Coronary artery (tissue), 2 donors: ENCODE data around the gene TTF2.

ENCODE experiments used
- DNase-seq: peaks from one replicate; pipeline ENCODE4 v3.0.0-alpha.2; 2017; ENCODE audit warnings: low spot score
- H3K27ac ChIP-seq, 2 donors: fragments of 200-600 bp; sonication (generic); one replicate each; pipeline ENCODE4 v1.5.1; 2016 to 2019
- H3K4me3 ChIP-seq: fragments of 200-600 bp; sonication (generic); 2 replicates; pipeline ENCODE4 v1.5.1; 2016; ENCODE audit warnings: mild to moderate bottlenecking, moderate library complexity
- CTCF ChIP-seq: fragments of 200-600 bp; sonication (generic); IDR thresholded peaks from one replicate; pipeline ENCODE4 v1.5.1; 2019; ENCODE audit warnings: antibody characterized with exemption

Gene TTF2

GRCh38 chr1:117138561-117138960 is 78.4 kb downstream of the TTF2 start:
- no peak overlapping the region for H3K27ac ChIP-seq
- no peak for TF ChIP-seq CTCF
- no peak for DNase-seq
- H3K4me3 ChIP-seq, result no peak overlapping the region

DNA sequence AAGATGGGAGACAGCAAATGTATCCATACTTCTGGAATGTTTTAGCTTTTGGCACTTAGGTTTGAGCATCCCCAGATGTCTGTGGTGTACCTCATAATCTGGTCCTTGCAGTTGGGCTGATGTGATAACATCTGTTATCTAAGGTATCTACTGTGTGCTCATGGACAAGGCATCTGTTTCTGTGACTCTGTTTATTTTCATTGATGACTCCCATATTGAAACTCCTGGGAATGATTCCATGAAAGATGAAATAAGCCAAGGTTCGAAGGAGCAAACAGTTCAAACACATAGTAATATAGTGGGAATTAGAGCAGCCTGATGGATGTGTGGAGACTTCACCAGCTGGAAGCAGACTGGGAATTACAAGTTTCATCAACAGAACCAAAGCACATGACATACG is 82.1 kb downstream of the TTF2 start:
- Histone ChIP-seq H3K4me3 (no peak overlapping the region), H3K27ac (no peak overlapping the region)
- TF ChIP-seq CTCF, result no peak
- no peak for DNase-seq

DNA sequence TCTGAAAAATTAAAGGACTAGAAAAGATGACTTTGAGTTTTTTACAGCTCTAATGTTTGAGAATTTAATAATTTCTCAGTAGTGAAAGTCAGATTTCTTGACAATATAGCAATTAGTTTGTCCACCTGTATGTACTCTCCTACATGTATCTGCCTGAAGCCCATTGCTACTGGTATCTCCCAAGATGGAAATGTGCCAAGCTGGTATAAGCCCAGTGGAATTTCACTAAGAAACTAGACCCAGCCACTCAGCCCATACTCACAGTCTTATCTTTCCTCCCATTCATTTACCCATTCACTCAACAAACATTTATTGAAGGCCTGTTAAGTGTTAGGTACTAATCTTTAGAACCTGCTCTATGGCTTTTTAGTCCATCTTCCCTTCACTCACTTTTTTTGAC is 83.0 kb downstream of the TTF2 start:
- no peak for TF ChIP-seq CTCF
- DNase-seq, result no peak
- H3K27ac ChIP-seq, result no peak overlapping the region
- no peak overlapping the region for H3K4me3 ChIP-seq

- DNase-seq, result no peak
- H3K27ac ChIP-seq, result no peak overlapping the region
- H3K4me3 ChIP-seq, result no peak overlapping the region
Observed at GRCh38 chr1:117143871-117144270, 83.7 kb downstream of the TTF2 start.

DNA sequence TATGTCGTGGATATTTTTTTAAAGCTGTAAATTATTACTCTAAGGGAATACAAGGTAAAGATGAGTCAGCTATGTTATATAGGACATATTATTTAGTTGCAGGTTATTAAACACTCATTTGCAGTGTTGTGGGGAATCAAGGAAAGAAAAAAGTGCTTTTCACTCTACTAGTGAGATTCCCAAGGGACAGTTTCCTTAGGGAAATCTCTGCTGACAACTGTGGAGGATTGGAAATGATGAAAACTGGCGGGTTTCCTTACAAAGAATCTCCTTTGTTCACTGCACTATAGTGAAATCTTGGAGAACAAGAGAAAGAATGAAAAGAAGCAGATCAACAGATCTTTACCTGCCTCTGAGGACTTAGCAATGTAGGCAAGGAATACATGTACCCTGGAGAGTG is 85.9 kb downstream of the TTF2 start:
- DNase-seq, result no peak
- H3K27ac ChIP-seq, result no peak overlapping the region
- TF ChIP-seq CTCF, result no peak

More at GRCh38 chr1:117143871-117144270, 83.7 kb downstream of the TTF2 start:
- TF ChIP-seq CTCF, result no peak

DNA sequence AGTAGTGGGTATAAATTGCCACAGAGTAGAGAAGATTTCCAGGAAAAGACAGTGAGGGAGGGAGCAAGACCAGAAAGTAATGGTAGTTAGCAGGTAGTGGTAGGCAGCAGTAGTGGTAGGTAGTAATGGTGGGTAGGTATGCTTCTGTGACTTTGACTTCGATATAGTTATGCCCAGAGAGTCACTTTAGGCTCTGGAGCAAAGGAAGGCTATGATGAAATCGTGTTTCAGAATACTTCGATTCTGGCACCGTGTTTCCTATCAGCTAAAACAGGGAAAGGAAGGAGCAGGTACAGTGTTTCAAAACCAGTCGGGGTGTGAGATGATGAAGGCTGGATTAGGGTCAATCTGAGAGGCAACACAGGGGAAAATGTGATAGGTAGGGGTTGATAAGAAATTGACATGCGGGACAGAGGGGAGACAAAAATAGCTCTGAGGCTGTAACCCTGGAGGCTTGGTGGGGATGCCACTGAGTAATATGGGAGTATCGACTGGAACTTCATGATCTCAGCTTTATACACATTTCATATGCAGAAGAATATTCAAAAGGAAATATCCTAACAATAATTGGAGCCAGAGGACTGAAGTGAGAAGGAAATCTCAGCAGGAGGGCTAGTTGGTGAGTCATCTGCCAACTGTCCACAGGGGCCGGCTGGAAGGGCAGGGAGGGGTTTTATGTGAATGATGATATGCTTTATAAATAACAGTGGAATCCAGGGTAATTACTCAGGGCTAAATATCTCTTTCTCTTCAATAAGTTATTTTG is 86.6 kb downstream of the TTF2 start:
- no peak overlapping the region for H3K4me3 ChIP-seq
- H3K27ac ChIP-seq, result no peak overlapping the region
- DNase-seq, result no peak
- TF ChIP-seq CTCF, result no peak

More for the DNA sequence above, 85.9 kb downstream of the TTF2 start:
- no peak overlapping the region for H3K4me3 ChIP-seq

DNA sequence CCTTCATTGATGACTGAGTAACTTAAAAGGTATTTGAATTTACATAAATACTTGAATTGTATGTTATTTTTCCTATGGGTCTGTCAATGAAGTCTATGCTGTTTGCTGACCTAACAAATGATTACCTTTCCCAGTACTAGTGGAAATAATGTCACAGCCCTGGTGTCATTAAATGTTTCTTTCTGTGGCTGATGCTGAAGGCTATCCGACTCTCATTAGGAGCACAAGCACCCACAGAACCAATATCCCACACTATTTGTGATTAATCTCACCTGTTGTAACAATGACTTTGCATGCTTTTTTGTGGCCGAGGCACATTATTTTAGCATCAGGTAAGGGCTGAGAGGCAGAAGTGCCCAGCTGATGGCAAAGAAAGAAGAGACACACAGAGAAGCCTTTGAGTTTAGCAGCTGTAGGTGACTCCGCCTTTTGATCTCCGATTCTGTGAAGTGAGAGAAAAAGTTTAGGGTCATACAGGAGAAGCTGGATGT is 87.3 kb downstream of the TTF2 start:
- H3K27ac ChIP-seq, result no peak overlapping the region
- DNase-seq, result no peak
- H3K4me3 ChIP-seq, result no peak overlapping the region
- TF ChIP-seq CTCF, result no peak
